ENCODE measurements around the gene ST6GALNAC2. TPM values are rescaled to one million over a fixed set of nuclear protein-coding genes. Genes with fewer than 3 reads are reported as not detected.

Gene ST6GALNAC2
- total RNA-seq, 1 donor: 0.63 TPM

- peak; percentile 81 for DNase-seq (ENCODE audit: low read depth)
- peak overlapping the region; percentile 99 for H3K4me3 ChIP-seq (ENCODE audit: low read depth, low read length)
- no peak for TF ChIP-seq CTCF (IDR thresholded peaks at IDR 0.05; ENCODE audit: insufficient read depth, low read length)
Observed at GRCh38 chr17:76556765-76557367, 28.8 kb downstream of the ST6GALNAC2 start.

- no peak for DNase-seq (ENCODE audit: low read depth)
- no peak overlapping the region for H3K4me3 ChIP-seq (ENCODE audit: low read depth, low read length)
- TF ChIP-seq CTCF (IDR thresholded peaks at IDR 0.05; ENCODE audit: insufficient read depth, low read length): no peak
Observed at GRCh38 chr17:76554131-76554530, 31.5 kb downstream of the ST6GALNAC2 start.

- no peak for TF ChIP-seq CTCF (IDR thresholded peaks at IDR 0.05; ENCODE audit: insufficient read depth, low read length)
- no peak for DNase-seq (ENCODE audit: low read depth)
- no peak overlapping the region for H3K4me3 ChIP-seq (ENCODE audit: low read depth, low read length)
Observed at GRCh38 chr17:76553178-76553908, 32.3 kb downstream of the ST6GALNAC2 start.

GRCh38 chr17:76551685-76552084, 34.0 kb downstream of the ST6GALNAC2 start:
- no peak for TF ChIP-seq CTCF (IDR thresholded peaks at IDR 0.05; ENCODE audit: insufficient read depth, low read length)
- no peak overlapping the region for H3K4me3 ChIP-seq (ENCODE audit: low read depth, low read length)
- DNase-seq (ENCODE audit: low read depth): no peak

- H3K4me3 ChIP-seq (ENCODE audit: low read depth, low read length): peak overlapping the region; percentile 9
Observed at GRCh38 chr17:76550712-76551615, 34.7 kb downstream of the ST6GALNAC2 start.

More at GRCh38 chr17:76550712-76551615, 34.7 kb downstream of the ST6GALNAC2 start:
- DNase-seq (ENCODE audit: low read depth): peak; percentile 61
- TF ChIP-seq CTCF (IDR thresholded peaks at IDR 0.05; ENCODE audit: insufficient read depth, low read length): no peak

Data from fibroblast of the aortic adventitia (primary cell).